Type B pancreatic cell (in vitro differentiated cells): ENCODE measurements around the gene LRRIQ1. TPM values are rescaled to one million over a fixed set of nuclear protein-coding genes. Genes with fewer than 3 reads are reported as not detected.

Experiments used
- DNase-seq: peaks from one replicate; pipeline ENCODE4 v3.0.0; 2021; ENCODE audit warnings: mixed read lengths; ENCODE audit not compliant: unreplicated experiment; ENCODE audit errors: extremely low spot score
- H3K27ac Mint-ChIP-seq: 2 replicates; pipeline ENCODE4 v1.8.0; 2021; ENCODE audit warnings: mild to moderate bottlenecking, mixed read lengths
- H3K27me3 Mint-ChIP-seq: 2 replicates; pipeline ENCODE4 v1.8.0; 2021; ENCODE audit warnings: mixed read lengths
- H3K36me3 Mint-ChIP-seq: 2 replicates; pipeline ENCODE4 v1.8.0; 2021; ENCODE audit warnings: mixed read lengths
- H3K4me1 Mint-ChIP-seq: one replicate; pipeline ENCODE4 v1.8.0; 2021; ENCODE audit warnings: mixed read lengths; ENCODE audit not compliant: unreplicated experiment
- H3K4me3 Mint-ChIP-seq: 2 replicates; pipeline ENCODE4 v1.8.0; 2021; ENCODE audit warnings: mild to moderate bottlenecking, mixed read lengths
- H3K9me3 Mint-ChIP-seq: 2 replicates; pipeline ENCODE4 v1.8.0; 2021; ENCODE audit warnings: mixed read lengths
- total RNA-seq: library from RNA; stranded (reverse); gene quantifications from 2 replicates; pipeline ENCODE4 v1.2.1, GENCODE V29; 2021; ENCODE audit warnings: low replicate concordance
- TF ChIP-seq, protein P1 (sequence below): fragments of 200-600 bp; sonication (generic); conservative IDR thresholded peaks from 2 replicates; pipeline ENCODE4 v1.5.0; 2021; ENCODE audit warnings: antibody characterized with exemption, mild to moderate bottlenecking

LRRIQ1 gene
- total RNA-seq, 1 donor from 2014 or later = 9.7 TPM

DNA sequence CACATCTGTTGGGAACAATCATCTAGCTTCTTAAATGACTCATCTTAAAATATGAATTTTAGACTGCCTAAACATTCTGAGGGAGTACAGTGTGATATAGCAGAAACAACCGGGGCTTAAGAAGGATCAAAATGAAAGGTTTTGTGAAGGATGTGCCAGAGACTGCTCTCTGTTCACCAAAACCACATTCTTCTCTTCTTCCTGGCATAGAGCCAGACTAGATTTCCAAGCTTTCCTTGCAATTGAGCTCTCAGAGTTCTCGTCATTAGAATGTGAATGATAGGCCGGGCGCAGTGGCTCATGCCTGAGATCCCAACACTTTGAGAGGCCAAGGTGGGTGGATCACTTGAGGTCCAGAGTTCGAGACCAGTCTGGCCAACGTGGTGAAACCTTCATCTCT, 94.5 kb downstream of the LRRIQ1 start:
- H3K9me3 Mint-ChIP-seq = peaks cover 7% of the 10 kb centered on the region
- H3K4me1 Mint-ChIP-seq = peaks cover 4% of the 10 kb centered on the region
- no peak for DNase-seq
- H3K27ac Mint-ChIP-seq = no peak overlapping the region
- H3K4me3 Mint-ChIP-seq = no peak overlapping the region
- no peaks in the 10 kb centered on the region for H3K27me3 Mint-ChIP-seq
- peaks cover 3% of the 10 kb centered on the region for H3K36me3 Mint-ChIP-seq
- TF ChIP-seq, protein P1, sequence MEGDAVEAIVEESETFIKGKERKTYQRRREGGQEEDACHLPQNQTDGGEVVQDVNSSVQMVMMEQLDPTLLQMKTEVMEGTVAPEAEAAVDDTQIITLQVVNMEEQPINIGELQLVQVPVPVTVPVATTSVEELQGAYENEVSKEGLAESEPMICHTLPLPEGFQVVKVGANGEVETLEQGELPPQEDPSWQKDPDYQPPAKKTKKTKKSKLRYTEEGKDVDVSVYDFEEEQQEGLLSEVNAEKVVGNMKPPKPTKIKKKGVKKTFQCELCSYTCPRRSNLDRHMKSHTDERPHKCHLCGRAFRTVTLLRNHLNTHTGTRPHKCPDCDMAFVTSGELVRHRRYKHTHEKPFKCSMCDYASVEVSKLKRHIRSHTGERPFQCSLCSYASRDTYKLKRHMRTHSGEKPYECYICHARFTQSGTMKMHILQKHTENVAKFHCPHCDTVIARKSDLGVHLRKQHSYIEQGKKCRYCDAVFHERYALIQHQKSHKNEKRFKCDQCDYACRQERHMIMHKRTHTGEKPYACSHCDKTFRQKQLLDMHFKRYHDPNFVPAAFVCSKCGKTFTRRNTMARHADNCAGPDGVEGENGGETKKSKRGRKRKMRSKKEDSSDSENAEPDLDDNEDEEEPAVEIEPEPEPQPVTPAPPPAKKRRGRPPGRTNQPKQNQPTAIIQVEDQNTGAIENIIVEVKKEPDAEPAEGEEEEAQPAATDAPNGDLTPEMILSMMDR = no peak

DNA sequence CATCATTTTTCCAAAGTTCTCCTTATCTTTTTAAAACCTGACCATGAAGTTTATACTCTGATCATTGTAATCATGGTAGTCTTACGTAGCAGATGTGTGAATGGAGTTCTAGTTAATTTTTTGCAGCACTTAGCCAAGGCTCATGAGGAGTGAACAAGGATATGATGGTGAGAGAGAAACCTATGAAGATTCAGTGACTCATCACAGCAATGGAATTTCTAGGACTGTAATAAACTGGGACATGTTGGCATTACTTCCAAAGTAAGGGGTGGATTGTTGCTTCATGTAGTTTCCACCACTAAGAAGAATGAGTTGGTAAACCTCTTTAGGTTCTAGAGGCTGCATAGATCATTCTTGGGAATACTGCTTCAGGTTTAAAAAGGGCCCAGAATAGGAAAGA, 102.7 kb downstream of the LRRIQ1 start:
- TF ChIP-seq, protein P1 = no peak
- Mint-ChIP-seq H3K27ac (no peak overlapping the region), H3K4me3 (no peak overlapping the region), H3K36me3 (no peaks in the 10 kb centered on the region), H3K9me3 (no peaks in the 10 kb centered on the region), H3K4me1 (no peaks in the 10 kb centered on the region), H3K27me3 (no peaks in the 10 kb centered on the region)
- DNase-seq = no peak

DNA sequence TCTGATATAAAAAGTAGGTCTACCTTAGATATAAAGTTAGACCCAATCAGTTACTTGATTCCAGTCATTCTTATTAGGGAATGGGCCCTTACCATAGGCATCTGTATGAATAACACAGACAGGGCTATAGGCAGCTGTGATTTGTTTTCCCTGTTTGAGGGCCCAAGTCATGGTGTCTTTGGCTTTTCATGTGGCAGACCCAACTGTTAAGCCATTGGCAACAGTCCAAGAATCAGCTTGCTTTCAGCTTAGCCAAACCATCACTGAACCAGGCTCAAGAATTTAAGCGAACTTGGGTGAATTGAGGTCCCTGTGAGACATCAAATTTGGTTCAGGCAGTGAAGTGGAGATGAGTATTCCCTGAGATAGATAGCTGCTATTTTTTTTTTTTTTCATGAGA, 111.2 kb downstream of the LRRIQ1 start:
- Mint-ChIP-seq H3K36me3 (no peaks in the 10 kb centered on the region), H3K27me3 (no peaks in the 10 kb centered on the region)

DNA sequence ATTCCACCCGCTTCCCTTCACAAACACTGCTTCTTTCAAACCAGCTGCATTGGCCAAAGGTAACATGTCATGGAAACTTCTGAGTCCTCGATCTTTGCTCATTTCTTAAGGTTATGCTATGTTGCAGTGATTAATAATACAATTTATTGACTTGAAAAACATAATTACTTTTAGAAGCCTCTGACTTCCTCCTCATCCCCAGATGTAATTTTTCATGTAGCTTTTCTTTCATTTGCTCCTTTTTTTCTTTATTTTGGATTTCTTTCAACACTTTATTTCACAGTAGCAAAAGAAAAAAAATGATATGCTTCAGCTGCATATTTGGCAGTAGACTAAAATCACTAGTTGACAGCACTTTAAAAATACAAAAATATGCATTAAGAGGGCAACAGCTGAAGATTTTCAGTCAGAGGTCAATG, 116.2 kb downstream of the LRRIQ1 start:
- H3K9me3 Mint-ChIP-seq = no peaks in the 10 kb centered on the region
- H3K36me3 Mint-ChIP-seq = no peaks in the 10 kb centered on the region
- TF ChIP-seq, protein P1 = no peak
- H3K4me3 Mint-ChIP-seq = no peak overlapping the region
- H3K27ac Mint-ChIP-seq = no peak overlapping the region
- no peak for DNase-seq
- no peaks in the 10 kb centered on the region for H3K27me3 Mint-ChIP-seq
- peaks cover 5% of the 10 kb centered on the region for H3K4me1 Mint-ChIP-seq

More for the DNA sequence above, 111.2 kb downstream of the LRRIQ1 start:
- no peak overlapping the region for H3K4me3 Mint-ChIP-seq
- TF ChIP-seq, protein P1 = no peak
- H3K4me1 Mint-ChIP-seq = peaks cover 3% of the 10 kb centered on the region
- H3K9me3 Mint-ChIP-seq = no peaks in the 10 kb centered on the region
- DNase-seq = no peak
- H3K27ac Mint-ChIP-seq = no peak overlapping the region

DNA sequence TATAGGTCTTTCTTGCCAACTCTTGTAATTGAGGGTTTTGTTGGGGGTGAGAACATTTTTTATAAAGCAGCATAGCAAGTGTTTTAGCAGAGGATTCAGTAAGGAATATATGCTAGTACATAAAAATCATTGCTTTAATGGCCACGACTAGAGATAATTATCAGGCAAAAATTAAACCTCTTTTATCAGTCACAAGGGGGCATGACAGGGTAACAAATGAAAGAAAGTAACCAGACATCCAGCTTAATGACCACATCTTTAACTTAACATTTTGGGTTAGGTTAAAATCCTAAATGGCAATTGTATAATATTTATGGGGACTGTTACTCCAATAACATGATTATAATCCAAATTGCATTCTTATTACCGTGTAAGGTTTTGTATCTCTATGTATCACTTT, 119.6 kb downstream of the LRRIQ1 start:
- Mint-ChIP-seq H3K9me3 (no peaks in the 10 kb centered on the region), H3K27ac (no peak overlapping the region), H3K27me3 (no peaks in the 10 kb centered on the region), H3K36me3 (no peaks in the 10 kb centered on the region), H3K4me3 (no peak overlapping the region), H3K4me1 (peaks cover 5% of the 10 kb centered on the region)
- TF ChIP-seq, protein P1 = peak; percentile 70
- DNase-seq = no peak

DNA sequence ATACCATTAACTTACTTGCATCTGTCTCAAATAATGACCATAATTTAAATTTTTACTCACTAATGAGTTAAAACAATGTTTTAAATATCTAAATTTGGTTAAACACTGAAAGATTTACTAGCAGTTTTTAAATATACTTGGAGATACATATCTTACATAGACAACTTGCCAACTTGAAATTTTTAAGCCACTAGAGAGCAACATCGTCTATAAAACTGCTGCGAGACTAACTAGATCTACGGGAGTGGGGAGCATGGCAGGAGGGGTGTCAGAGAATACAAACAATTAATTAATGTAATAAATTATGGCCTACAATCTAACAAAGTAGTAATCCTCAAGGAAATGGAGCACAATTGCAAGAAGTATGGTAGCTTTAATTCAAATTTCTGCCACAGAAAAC, 120.4 kb downstream of the LRRIQ1 start:
- H3K9me3 Mint-ChIP-seq = no peaks in the 10 kb centered on the region
- no peaks in the 10 kb centered on the region for H3K27me3 Mint-ChIP-seq
- no peak overlapping the region for H3K4me3 Mint-ChIP-seq
- no peaks in the 10 kb centered on the region for H3K36me3 Mint-ChIP-seq
- no peak overlapping the region for H3K27ac Mint-ChIP-seq
- TF ChIP-seq, protein P1 = no peak
- peaks cover 5% of the 10 kb centered on the region for H3K4me1 Mint-ChIP-seq
- DNase-seq = no peak
